Measurements from ENCODE around the gene GJA4.
"Not testable (repeated sequence)": the region's sequence is repeated elsewhere in the genome, so short reads cannot be mapped to it uniquely, and the experiment has no call there.

Gene GJA4

DNA sequence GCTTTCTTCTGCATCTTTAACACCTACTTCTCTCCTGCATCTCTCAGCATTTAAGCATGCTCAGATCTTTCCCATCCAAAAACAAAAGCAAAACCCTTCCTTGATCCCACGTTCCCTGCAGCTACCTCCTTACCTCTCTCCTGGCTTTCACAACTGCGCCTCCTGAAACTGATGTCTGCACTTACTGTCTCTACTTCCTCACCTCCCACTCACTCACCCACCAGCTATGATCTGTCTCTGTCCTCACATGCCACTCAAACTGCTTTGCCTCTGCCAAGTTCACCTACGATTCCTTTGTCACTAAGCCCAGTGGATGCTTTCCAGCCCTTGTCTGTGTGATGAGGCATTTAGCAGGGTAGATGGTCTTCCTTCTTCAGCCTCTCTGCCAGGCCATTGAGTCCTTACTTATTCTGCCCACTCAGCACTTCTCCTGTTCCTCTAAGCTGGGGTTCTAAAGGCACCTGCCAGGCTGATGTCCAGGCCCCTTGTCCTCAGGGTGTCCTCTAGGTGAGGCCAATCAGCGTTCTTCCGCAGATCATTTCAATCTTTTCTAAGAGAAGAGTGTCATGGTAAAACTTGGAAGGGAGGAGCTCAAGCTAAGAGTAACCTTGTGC, 21.8 kb upstream of the GJA4 start:
- DNase-seq (ENCODE audit: low read depth): no peak

- no peak for DNase-seq (ENCODE audit: low read depth)
These were observed 21.0 kb upstream of the GJA4 start for GRCh38 chr1:34771573-34772371.

DNA sequence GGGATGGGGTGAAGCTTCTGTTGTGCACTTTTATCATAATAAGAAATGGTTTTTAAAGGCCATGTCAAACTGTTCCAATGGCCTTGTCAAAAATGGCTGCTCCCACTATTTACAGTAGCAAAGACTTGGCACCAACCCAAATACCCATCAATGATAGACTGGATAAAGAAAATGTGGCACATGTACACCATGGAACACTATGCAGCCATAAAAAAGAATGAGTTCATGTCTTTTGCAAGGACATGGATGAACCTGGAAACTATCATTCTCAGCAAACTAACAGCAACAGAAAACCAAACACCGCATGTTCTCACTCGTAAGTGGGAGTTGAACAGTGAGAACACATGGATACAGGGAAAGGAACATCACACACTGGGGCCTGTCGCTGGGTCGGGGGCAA, 19.7 kb upstream of the GJA4 start:
- DNase-seq (ENCODE audit: low read depth): not testable (repeated sequence)

DNA sequence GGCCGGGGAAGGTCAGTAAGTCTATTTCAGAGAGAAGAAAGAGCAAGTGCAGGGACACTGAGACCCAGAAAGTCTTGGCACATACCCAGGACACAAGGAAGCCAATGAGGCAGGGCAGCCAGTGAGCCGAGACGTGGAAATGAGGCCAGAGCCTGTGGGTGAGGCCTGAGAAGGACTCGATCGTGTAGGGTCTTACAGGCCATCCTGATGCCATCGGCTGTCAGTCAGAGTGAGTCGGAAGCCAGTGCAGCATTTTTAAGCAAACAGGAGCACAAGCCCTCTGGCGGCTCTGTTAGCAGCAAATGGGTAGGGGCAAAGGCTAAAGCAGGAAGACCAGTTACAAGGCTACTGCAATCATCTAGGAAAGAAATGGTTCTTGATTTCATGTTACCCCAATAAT, 17.8 kb upstream of the GJA4 start:
- DNase-seq (ENCODE audit: low read depth): no peak

GRCh38 chr1:34776911-34777310, 15.9 kb upstream of the GJA4 start:
- no peak for DNase-seq (ENCODE audit: low read depth)

GRCh38 chr1:34777519-34778321, 15.1 kb upstream of the GJA4 start:
- DNase-seq (ENCODE audit: low read depth): no peak

DNA sequence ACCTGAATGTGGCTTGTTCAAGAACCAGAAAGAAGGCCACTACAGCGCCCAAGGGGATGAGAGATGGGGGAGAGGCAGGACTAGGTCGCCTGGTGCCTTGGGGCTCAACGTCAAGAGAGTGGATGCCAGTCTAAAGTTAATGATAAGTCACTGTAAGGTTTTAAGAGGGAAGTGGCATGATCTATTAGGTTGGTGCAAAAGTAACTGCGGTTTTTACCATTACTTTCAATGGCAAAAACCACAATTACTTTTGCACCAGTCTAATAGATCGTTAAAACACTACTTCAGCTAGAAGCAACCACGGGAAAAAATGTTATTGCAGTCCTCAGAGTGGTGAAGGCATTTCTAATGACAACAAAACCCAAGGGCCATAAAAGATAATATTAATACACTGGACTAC, 14.4 kb upstream of the GJA4 start:
- no peak for DNase-seq (ENCODE audit: low read depth)

GRCh38 chr1:34779005-34779404, 13.8 kb upstream of the GJA4 start:
- DNase-seq (ENCODE audit: low read depth): no peak

DNA sequence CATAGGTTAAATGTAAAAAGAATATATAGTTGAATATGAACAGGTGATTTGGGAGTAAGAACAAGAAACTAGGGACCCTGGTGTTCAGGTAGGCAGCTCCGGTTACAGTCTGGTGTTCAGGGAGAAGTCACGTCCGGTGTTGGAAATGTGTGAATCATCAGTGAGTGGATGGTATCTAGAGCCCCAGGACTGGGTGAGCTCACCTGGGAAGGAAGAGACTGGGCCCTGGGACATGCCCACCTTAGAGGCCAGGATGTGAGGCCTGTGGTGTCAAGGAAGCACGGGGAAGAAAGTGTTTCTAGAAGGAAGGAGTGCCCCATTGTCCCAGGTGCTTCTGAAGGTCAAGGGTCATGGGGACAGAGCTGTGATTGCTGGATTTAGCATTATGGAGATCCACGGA, 13.3 kb upstream of the GJA4 start:
- no peak for DNase-seq (ENCODE audit: low read depth)

DNA sequence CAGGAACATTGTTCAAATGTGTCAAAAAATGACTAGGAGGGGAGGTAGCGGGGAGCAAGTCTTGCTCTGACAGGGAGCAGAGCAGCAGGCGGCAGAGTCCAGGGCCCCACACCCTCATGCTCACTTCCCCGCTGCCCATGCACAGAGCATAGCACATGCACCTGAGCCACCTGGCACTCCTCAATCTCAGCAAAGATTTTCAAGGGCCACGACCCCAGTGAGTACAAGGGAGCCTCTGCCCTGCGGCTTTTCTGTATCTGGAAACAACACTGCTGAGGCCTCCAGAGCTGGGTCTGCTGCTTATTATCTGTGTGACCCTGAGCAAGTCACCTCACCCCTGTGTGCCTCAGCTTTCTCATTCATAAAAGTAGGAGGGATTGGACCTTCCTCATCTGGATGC, 12.8 kb upstream of the GJA4 start:
- no peak for DNase-seq (ENCODE audit: low read depth)

GRCh38 chr1:34780528-34780927, 12.3 kb upstream of the GJA4 start:
- no peak for DNase-seq (ENCODE audit: low read depth)

DNA sequence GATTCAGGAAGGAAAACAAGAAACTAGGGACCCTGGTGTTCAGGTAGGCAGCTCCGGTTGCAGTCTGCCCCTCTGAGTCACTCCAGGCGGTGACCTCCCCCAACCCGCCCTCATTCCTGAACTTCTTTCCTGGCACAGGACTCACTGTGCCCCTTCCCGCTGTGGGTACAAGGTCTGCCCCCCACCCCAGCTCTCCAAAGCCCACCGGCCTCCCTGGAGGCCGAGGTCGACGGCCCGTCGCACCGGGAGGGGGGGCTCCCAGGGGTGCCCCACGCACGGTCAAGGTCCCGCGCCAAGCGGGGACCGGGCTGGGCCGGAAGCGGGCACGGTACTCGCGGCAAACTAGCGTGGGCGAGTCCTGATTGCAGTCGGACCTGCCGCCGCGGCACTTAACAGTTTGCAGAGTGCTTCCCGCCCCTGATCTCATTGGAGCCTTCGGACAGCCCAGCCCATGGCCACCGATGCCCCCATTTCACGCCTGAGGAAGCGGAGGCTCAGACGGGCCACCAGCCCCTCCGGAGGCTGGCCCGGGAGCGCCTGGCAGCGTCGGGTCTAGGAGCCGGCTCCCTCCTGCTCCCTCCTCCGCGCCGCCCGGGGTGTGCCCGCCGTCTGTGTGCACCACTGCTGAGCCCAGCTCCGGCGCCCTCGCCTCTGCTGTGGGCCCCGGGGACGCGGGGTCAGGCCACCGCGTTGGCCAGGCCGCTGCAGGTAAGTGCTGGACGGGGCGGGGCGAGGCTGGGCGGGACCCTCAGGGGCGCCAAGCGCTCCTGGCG, 11.5 kb upstream of the GJA4 start, which contains the start of gene GJB3:
Gene GJB3, plus strand, starts transcription at position 144 of the 773 bp plus-strand sequence. CDS start 3,549 bp downstream, outside the sequence.
- DNase-seq (ENCODE audit: low read depth): no peak

DNA sequence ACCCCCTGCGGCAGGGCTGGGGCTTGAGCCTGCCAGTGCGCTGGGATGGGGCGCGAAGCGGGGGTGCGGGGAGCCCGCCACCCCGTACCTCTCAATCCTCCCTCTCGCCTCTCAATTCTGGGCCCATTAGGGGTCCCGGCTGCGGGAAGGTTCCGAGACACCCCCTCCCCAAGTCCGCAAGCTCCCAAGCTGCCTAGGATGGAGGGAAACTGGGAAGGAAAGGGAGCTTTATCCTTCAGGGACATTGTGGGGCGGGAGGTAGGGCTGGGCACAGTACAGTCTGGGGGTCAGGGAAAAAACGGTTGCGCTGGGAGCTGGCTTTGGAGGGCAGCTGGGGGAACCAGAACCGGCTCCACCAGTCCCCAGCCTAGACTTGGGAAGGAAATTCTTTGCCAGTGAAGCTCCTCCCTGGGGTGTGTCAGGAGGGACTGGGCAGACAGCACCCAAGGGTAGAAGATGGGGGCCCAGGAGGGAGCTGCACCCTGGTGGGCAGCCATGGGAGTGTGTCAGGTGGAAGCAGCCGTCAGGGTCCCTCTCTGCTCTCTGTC, 10.9 kb upstream of the GJA4 start:
- DNase-seq (ENCODE audit: low read depth): no peak

- no peak for DNase-seq (ENCODE audit: low read depth)
These were observed 8.0 kb upstream of the GJA4 start for GRCh38 chr1:34784751-34785221.

GRCh38 chr1:34785231-34785874, 7.4 kb upstream of the GJA4 start:
- no peak for DNase-seq (ENCODE audit: low read depth)

DNA sequence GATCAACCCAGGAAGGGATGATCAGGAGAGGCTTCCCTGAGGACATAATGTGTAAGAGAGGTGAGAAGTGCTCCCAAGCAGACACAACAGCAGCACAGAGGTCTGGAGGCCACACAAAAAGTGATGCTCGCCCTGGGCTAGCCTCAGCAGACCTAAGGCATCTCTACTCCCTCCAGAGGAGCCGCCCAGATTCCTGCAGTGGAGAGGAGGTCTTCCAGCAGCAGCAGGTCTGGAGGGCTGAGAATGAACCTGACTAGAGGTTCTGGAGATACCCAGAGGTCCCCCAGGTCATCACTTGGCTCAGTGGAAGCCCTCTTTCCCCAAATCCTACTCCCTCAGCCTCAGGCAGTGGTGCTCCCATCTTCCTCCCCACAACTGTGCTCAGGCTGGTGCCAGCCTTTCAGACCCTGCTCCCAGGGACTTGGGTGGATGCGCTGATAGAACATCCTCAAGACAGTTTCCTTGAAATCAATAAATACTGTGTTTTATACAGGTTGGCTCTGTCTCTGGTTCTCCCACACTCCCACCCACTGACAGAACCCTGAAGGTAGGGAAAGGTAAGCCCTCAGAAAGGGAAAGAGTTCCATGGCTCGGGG, 6.8 kb upstream of the GJA4 start:
- DNase-seq (ENCODE audit: low read depth): no peak

DNA sequence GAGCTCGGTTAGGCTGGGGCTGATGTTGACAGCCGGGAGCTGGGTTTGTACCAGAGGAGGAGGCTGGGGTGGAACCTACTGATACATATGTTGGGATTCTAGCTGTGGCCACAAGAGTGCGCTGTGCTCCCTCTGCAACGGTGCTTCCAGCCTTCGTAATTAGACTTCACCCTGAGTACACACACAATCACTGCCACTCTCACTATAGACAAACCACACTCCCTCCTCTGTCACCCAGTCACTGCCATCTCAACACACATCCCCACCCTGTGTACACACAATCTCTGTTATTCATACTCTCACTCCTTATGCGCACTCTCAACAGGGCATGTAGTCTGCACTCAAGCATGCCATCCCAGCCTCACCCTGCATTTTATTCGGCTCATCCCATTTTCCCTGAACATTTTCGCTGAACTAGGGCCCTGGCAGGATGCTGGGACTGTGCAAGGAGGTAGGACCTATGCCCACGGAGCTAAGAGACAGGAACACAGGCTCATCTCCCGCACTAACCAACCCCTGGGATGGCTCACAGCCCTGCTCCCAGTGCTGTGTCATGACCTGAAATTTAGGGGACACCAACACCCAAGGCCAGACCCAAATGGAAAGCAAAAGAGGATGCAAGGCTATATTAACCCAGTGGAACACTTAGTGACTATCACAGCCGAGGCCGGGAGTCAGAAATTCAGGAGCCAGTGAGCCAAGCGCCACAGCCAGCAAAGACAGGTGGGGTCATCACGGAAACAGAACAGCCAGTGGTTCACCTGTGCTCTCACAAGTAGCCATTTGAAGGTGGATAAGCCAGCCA, 6.1 kb upstream of the GJA4 start:
- DNase-seq (ENCODE audit: low read depth): peak; percentile 42

GRCh38 chr1:34787461-34788420, 5.1 kb upstream of the GJA4 start:
- no peak for DNase-seq (ENCODE audit: low read depth)

DNA sequence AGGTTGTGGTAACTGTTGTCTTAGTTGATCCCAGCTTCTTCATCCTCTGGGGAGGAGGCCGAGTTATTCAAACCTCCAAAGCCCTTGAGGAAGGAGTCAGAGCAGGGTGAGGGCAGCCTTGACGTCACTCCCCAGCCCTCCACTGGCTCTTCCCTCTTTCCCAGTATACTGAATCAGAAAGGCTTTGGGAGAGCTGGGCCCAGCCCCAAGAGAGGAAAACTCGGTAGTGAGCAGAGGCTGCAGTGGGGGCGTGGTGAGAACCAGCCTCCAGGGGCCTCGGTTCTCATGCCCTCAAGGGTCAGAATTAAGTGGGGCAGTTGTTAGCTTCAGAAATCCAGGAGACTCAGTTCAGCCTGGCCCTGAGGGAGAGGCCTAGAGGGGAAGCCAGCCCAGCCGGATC, 1.8 kb upstream of the GJA4 start:
- DNase-seq (ENCODE audit: low read depth): no peak

Data from stimulated activated CD8-positive, alpha-beta memory T cell treated with anti-CD3 and anti-CD28 coated beads, Interleukin-7, amount 100 ng/mL, for 24 hours (primary cell).